Pulmonary artery endothelial cell (primary cell): ENCODE measurements around the gene TMEM89. TPM values are rescaled to one million over a fixed set of nuclear protein-coding genes. Genes with fewer than 3 reads are reported as not detected.

Experiments
- DNase-seq: peaks from one replicate; pipeline ENCODE4 v3.0.0-alpha.2; 2011; ENCODE audit warnings: low read depth, low spot score
- total RNA-seq: library from RNA; depleted of rRNA; stranded (reverse); fragments of >200 nt; gene quantifications from 2 replicates; pipeline ENCODE4 v1.2.3, GENCODE V29; 2014

Gene TMEM89
- total RNA-seq, 1 donor from 2014 or later = not detected

- no peak for DNase-seq
Observed at GRCh38 chr3:48591436-48591835, 30.1 kb downstream of the TMEM89 start.

GRCh38 chr3:48588230-48588629 is 33.3 kb downstream of the TMEM89 start:
- DNase-seq = no peak

GRCh38 chr3:48587686-48588085 is 33.9 kb downstream of the TMEM89 start:
- no peak for DNase-seq

GRCh38 chr3:48585411-48585810 is 36.2 kb downstream of the TMEM89 start:
- DNase-seq = no peak

GRCh38 chr3:48584836-48585235 is 36.7 kb downstream of the TMEM89 start:
- DNase-seq = no peak

GRCh38 chr3:48581621-48582481 is 39.7 kb downstream of the TMEM89 start:
- DNase-seq = no peak

GRCh38 chr3:48576647-48577046 is 44.9 kb downstream of the TMEM89 start:
- DNase-seq = no peak

GRCh38 chr3:48575366-48575765 is 46.2 kb downstream of the TMEM89 start:
- DNase-seq = no peak

- DNase-seq = no peak
Observed at GRCh38 chr3:48573973-48574585, 47.5 kb downstream of the TMEM89 start.

- DNase-seq = no peak
Observed at GRCh38 chr3:48572517-48572916, 49.1 kb downstream of the TMEM89 start.

GRCh38 chr3:48571938-48572337 is 49.6 kb downstream of the TMEM89 start:
- DNase-seq = no peak

Other genes starting within 250 kb of the TMEM89 start
- gene FBXW12, start 249.6 kb downstream of the TMEM89 start, total RNA-seq = 0.13 TPM in 1 of 2 replicates, not detected in the other
- gene PLXNB1, start 191.7 kb downstream of the TMEM89 start, total RNA-seq = 9.3 and 16.2 TPM in 2 replicates
- gene CCDC51, start 181.7 kb downstream of the TMEM89 start, total RNA-seq = 17.3 and 20.7 TPM in 2 replicates
- 233 and 270 TPM in 2 replicates for gene TMA7, start 181.5 kb downstream of the TMEM89 start, total RNA-seq
- gene ATRIP, start 175.0 kb downstream of the TMEM89 start, total RNA-seq = 9.2 and 11.3 TPM in 2 replicates
- 132 and 156 TPM in 2 replicates for gene SHISA5, start 117.6 kb downstream of the TMEM89 start, total RNA-seq
- gene PFKFB4, start 65.0 kb downstream of the TMEM89 start, total RNA-seq = 3.1 TPM in 2 replicates
- gene UCN2, start 58.0 kb downstream of the TMEM89 start, total RNA-seq = 0.07 TPM in 1 of 2 replicates, not detected in the other
- 0.13 and 0.25 TPM in 2 replicates for gene COL7A1, start 26.4 kb downstream of the TMEM89 start, total RNA-seq
- 339 and 359 TPM in 2 replicates for gene UQCRC1, start 12.1 kb downstream of the TMEM89 start, total RNA-seq
- gene SLC26A6, start 13.7 kb upstream of the TMEM89 start, total RNA-seq = 10.6 and 17.3 TPM in 2 replicates
- 0.18 and 0.20 TPM in 2 replicates for gene CELSR3, start 41.1 kb upstream of the TMEM89 start, total RNA-seq
- 6.8 and 6.9 TPM in 2 replicates for gene NCKIPSD, start 64.1 kb upstream of the TMEM89 start, total RNA-seq
- 42.3 and 55.7 TPM in 2 replicates for gene IP6K2, start 95.5 kb upstream of the TMEM89 start, total RNA-seq
- 46.6 and 52.0 TPM in 2 replicates for gene PRKAR2A, start 226.1 kb upstream of the TMEM89 start, total RNA-seq